CD4-positive, alpha-beta memory T cell (primary cell): Measurements from ENCODE around the gene LRRN2. TPM values are rescaled to one million over a fixed set of nuclear protein-coding genes. Genes with fewer than 3 reads are reported as not detected.
A peak's percentile ranks its signal among the peaks of the same experiment; 100 is the strongest.

Experiments
- CTCF ChIA-PET: fragments of 350-600 bp; sonication (Branson Sonifier 250); formaldehyde crosslinking; loops from one replicate; lab custom pipeline; 2021; ENCODE audit warnings: inconsistent platforms; ENCODE audit not compliant: partially characterized antibody; lab: Charles Lee
- POLR2A ChIA-PET: fragments of 350-600 bp; sonication (Branson Sonifier 250); formaldehyde crosslinking; loops from one replicate; lab custom pipeline; 2021; ENCODE audit not compliant: partially characterized antibody; lab: Charles Lee
- DNase-seq, 5 donors: peaks; one replicate each; pipeline versions ENCODE4 v3.0.0 to v3.0.0-alpha.2; 2020 to 2022; ENCODE audit warnings: mixed read lengths in 1 of 5
- H3K27ac ChIP-seq: one replicate; pipeline ENCODE4 v1.7.0; 2013; ENCODE audit warnings: low read depth, low read length
- H3K27me3 ChIP-seq: 2 replicates; pipeline ENCODE4 v1.7.0; 2013; ENCODE audit warnings: mild to moderate bottlenecking, low read length, moderate library complexity; ENCODE audit not compliant: insufficient read depth
- H3K36me3 ChIP-seq: 2 replicates; pipeline ENCODE4 v1.7.0; 2013; ENCODE audit warnings: mild to moderate bottlenecking, low read length, moderate library complexity; ENCODE audit not compliant: insufficient read depth
- H3K4me1 ChIP-seq: 2 replicates; pipeline ENCODE4 v1.7.0; 2013; ENCODE audit warnings: mild to moderate bottlenecking, low read length, moderate library complexity; ENCODE audit not compliant: insufficient read depth
- H3K4me3 ChIP-seq, 2 donors: one replicate each; pipeline ENCODE4 v1.7.0; 2013; ENCODE audit warnings: low read length in 2 of 2, mild to moderate bottlenecking in 1 of 2
- H3K9me3 ChIP-seq, 2 donors: one replicate each; pipeline ENCODE4 v1.7.0; 2013; ENCODE audit warnings: low read length in 2 of 2, control low read depth in 1 of 2; ENCODE audit not compliant: control insufficient read depth in 1 of 2
- H3K27ac Mint-ChIP-seq, 7 donors: one replicate each; pipeline ENCODE4 v1.8.0; 2020 to 2021; ENCODE audit warnings: mixed read lengths in 7 of 7, mild to moderate bottlenecking in 6 of 7, inconsistent platforms in 3 of 7, moderate library complexity in 3 of 7
- H3K27me3 Mint-ChIP-seq, 2 donors: one replicate each; pipeline ENCODE4 v1.8.0; 2020 to 2021; ENCODE audit warnings: mixed read lengths in 2 of 2
- H3K36me3 Mint-ChIP-seq, 2 donors: one replicate each; pipeline ENCODE4 v1.8.0; 2020 to 2021; ENCODE audit warnings: mixed read lengths in 2 of 2, inconsistent platforms in 1 of 2, mild to moderate bottlenecking in 1 of 2
- H3K4me1 Mint-ChIP-seq, 4 donors: one replicate each; pipeline ENCODE4 v1.8.0; 2020 to 2021; ENCODE audit warnings: mixed read lengths in 4 of 4, mild to moderate bottlenecking in 1 of 4
- H3K4me3 Mint-ChIP-seq, 8 donors: one replicate each; pipeline ENCODE4 v1.8.0; 2020 to 2021; ENCODE audit warnings: mixed read lengths in 8 of 8, mild to moderate bottlenecking in 7 of 8, moderate library complexity in 6 of 8, inconsistent platforms in 3 of 8
- H3K9me3 Mint-ChIP-seq, 8 donors: one replicate each; pipeline ENCODE4 v1.8.0; 2020 to 2021; ENCODE audit warnings: mixed read lengths in 8 of 8, mild to moderate bottlenecking in 5 of 8, inconsistent platforms in 3 of 8, moderate library complexity in 1 of 8
- intact Hi-C: fragments of 100-400 bp; cut with micrococcal nuclease; formaldehyde crosslinking; loops from one replicate; pipeline ENCODE4 v1.15.1; 2023
- polyA plus RNA-seq, 2 donors: library from polyadenylated mRNA; unstranded; fragments of 300-500 nt; fragmentation: Illumina TruSeq; gene quantifications; one replicate each; pipeline ENCODE4 v1.2.3, GENCODE V29; 2021
- total RNA-seq, 2 experiments: library from RNA; stranded (reverse); gene quantifications; one replicate each; pipeline ENCODE4 v1.2.3, GENCODE V29; 2021

The LRRN2 gene
- total and polyA plus RNA-seq, 4 experiments from 2014 or later, result not detected

GRCh38 chr1:204712708-204713430, 27.3 kb upstream of the LRRN2 start:
- Histone ChIP-seq H3K9me3 (no peaks in the 10 kb centered on the region), H3K36me3 (no peaks in the 10 kb centered on the region), H3K27ac (no peak overlapping the region), H3K4me1 (no peaks in the 10 kb centered on the region), H3K4me3 (no peak overlapping the region), H3K27me3 (no peaks in the 10 kb centered on the region)
- no peaks in the 10 kb centered on the region for H3K9me3 Mint-ChIP-seq
- no peak overlapping the region for H3K27ac Mint-ChIP-seq
- no peak overlapping the region for H3K4me3 Mint-ChIP-seq
- intact Hi-C loops, result no loop called here
- H3K27me3 Mint-ChIP-seq, result peaks cover 17 to 34% of the 10 kb centered on the region in 2 donors
- ChIA-PET CTCF (interaction anchor here (1.4 kb wide), 1 partner anchor 34 kb away, joined by 3 read pairs; no protein-coding TSS in a partner anchor), POLR2A (no interaction called here)
- peaks cover 0 to 3% (median 0%) of the 10 kb centered on the region in 4 donors for H3K4me1 Mint-ChIP-seq
- H3K36me3 Mint-ChIP-seq, result no peaks in the 10 kb centered on the region
- DNase-seq, result no peak

- Mint-ChIP-seq H3K4me3 (no peak overlapping the region), H3K36me3 (no peaks in the 10 kb centered on the region), H3K9me3 (no peaks in the 10 kb centered on the region), H3K27ac (no peak overlapping the region), H3K4me1 (peaks cover 0 to 4% (median under 1%) of the 10 kb centered on the region in 4 donors), H3K27me3 (peaks cover 19 to 36% of the 10 kb centered on the region in 2 donors)
- DNase-seq, result peak in 1 of 5 donors; percentile 33
- Histone ChIP-seq H3K36me3 (no peaks in the 10 kb centered on the region), H3K4me3 (no peak overlapping the region), H3K4me1 (no peaks in the 10 kb centered on the region), H3K9me3 (no peaks in the 10 kb centered on the region), H3K27me3 (no peaks in the 10 kb centered on the region), H3K27ac (no peak overlapping the region)
- POLR2A ChIA-PET, result no interaction called here
- CTCF ChIA-PET, result no interaction called here
- intact Hi-C loops, result no loop called here
These were observed 26.6 kb upstream of the LRRN2 start for GRCh38 chr1:204711947-204712701.

GRCh38 chr1:204711103-204711946, 25.8 kb upstream of the LRRN2 start:
- H3K27me3 Mint-ChIP-seq, result peaks cover 19 to 36% of the 10 kb centered on the region in 2 donors

GRCh38 chr1:204709960-204710912, 24.7 kb upstream of the LRRN2 start:
- CTCF ChIA-PET, result no interaction called here
- no peaks in the 10 kb centered on the region for H3K27me3 ChIP-seq
- H3K4me3 ChIP-seq, result no peak overlapping the region
- H3K27ac ChIP-seq, result no peak overlapping the region
- Mint-ChIP-seq H3K4me3 (no peak overlapping the region), H3K27me3 (peaks cover 19 to 36% of the 10 kb centered on the region in 2 donors), H3K27ac (no peak overlapping the region), H3K36me3 (no peaks in the 10 kb centered on the region), H3K4me1 (peaks cover 6 to 9% (median 7%) of the 10 kb centered on the region in 4 donors), H3K9me3 (no peaks in the 10 kb centered on the region)
- POLR2A ChIA-PET, result no interaction called here
- intact Hi-C loops, result no loop called here
- H3K4me1 ChIP-seq, result peaks cover 8% of the 10 kb centered on the region
- H3K9me3 ChIP-seq, result no peaks in the 10 kb centered on the region
- DNase-seq, result no peak
- H3K36me3 ChIP-seq, result no peaks in the 10 kb centered on the region

More at GRCh38 chr1:204711103-204711946, 25.8 kb upstream of the LRRN2 start:
- Histone ChIP-seq H3K4me3 (no peak overlapping the region), H3K27ac (no peak overlapping the region), H3K27me3 (no peaks in the 10 kb centered on the region), H3K36me3 (no peaks in the 10 kb centered on the region), H3K9me3 (no peaks in the 10 kb centered on the region), H3K4me1 (peaks cover 6% of the 10 kb centered on the region)
- CTCF ChIA-PET, result no interaction called here
- no peak overlapping the region for H3K27ac Mint-ChIP-seq
- POLR2A ChIA-PET, result no interaction called here
- intact Hi-C loops, result no loop called here
- DNase-seq, result no peak
- H3K9me3 Mint-ChIP-seq, result no peaks in the 10 kb centered on the region
- peaks cover 1 to 6% (median 4%) of the 10 kb centered on the region in 4 donors for H3K4me1 Mint-ChIP-seq
- no peak overlapping the region for H3K4me3 Mint-ChIP-seq
- no peaks in the 10 kb centered on the region for H3K36me3 Mint-ChIP-seq

GRCh38 chr1:204709021-204709420, 23.5 kb upstream of the LRRN2 start:
- H3K27me3 ChIP-seq, result no peaks in the 10 kb centered on the region
- Mint-ChIP-seq H3K27me3 (peaks cover 18 to 38% of the 10 kb centered on the region in 2 donors), H3K27ac (no peak overlapping the region), H3K4me3 (no peak overlapping the region), H3K9me3 (no peaks in the 10 kb centered on the region), H3K4me1 (peaks cover 6 to 9% (median 7%) of the 10 kb centered on the region in 4 donors), H3K36me3 (no peaks in the 10 kb centered on the region)
- no peak overlapping the region for H3K4me3 ChIP-seq
- ChIA-PET POLR2A (no interaction called here), CTCF (no interaction called here)
- no peaks in the 10 kb centered on the region for H3K9me3 ChIP-seq
- no peak overlapping the region for H3K27ac ChIP-seq
- no peak for DNase-seq
- no peaks in the 10 kb centered on the region for H3K36me3 ChIP-seq
- intact Hi-C loops, result no loop called here
- peaks cover 8% of the 10 kb centered on the region for H3K4me1 ChIP-seq

GRCh38 chr1:204706838-204707509, 21.4 kb upstream of the LRRN2 start:
- Histone ChIP-seq H3K4me3 (no peak overlapping the region), H3K9me3 (no peaks in the 10 kb centered on the region), H3K36me3 (no peaks in the 10 kb centered on the region), H3K27me3 (no peaks in the 10 kb centered on the region), H3K4me1 (peaks cover 8% of the 10 kb centered on the region), H3K27ac (no peak overlapping the region)
- Mint-ChIP-seq H3K27me3 (peaks cover 7 to 24% of the 10 kb centered on the region in 2 donors), H3K9me3 (no peaks in the 10 kb centered on the region), H3K27ac (no peak overlapping the region), H3K4me3 (peak overlapping the region in 2 of 8 donors; percentile 17 to 32), H3K36me3 (no peaks in the 10 kb centered on the region), H3K4me1 (peaks cover 4 to 9% (median 7%) of the 10 kb centered on the region in 4 donors)
- DNase-seq, result no peak
- CTCF ChIA-PET, result no interaction called here
- intact Hi-C loops, result no loop called here
- POLR2A ChIA-PET, result no interaction called here
